WTC11 (cell line): Measurements from ENCODE around the gene ZBTB7C. TPM values are rescaled to one million over a fixed set of nuclear protein-coding genes. Genes with fewer than 3 reads are reported as not detected.

Source experiments
- ATAC-seq: fragments of 200-7000 bp; cut with Tn5 transposase; 2 replicates; pipeline ENCODE4 v1.10.0; 2021; ENCODE audit warnings: mild to moderate bottlenecking, moderate library complexity
- CTCF ChIA-PET: fragments of 300-600 bp; sonication (Branson Sonifier 250); formaldehyde crosslinking; loops from one replicate; lab custom pipeline; 2021; ENCODE audit warnings: antibody characterized with exemption; lab: Charles Lee
- POLR2A ChIA-PET: fragments of 350-600 bp; sonication (Branson Sonifier 250); formaldehyde crosslinking; loops from one replicate; lab custom pipeline; 2021; ENCODE audit warnings: antibody characterized with exemption; lab: Charles Lee
- DNase-seq: peaks from one replicate; pipeline ENCODE4 v3.0.0; 2021; ENCODE audit warnings: low spot score
- H3K27ac Mint-ChIP-seq: 2 replicates; pipeline ENCODE4 v1.8.0; 2021; ENCODE audit warnings: mixed read lengths
- H3K27me3 Mint-ChIP-seq: 2 replicates; pipeline ENCODE4 v1.8.0; 2021; ENCODE audit warnings: low read depth, mild to moderate bottlenecking, moderate library complexity, mixed read lengths
- H3K36me3 Mint-ChIP-seq: 2 replicates; pipeline ENCODE4 v1.8.0; 2021; ENCODE audit warnings: mixed read lengths
- H3K4me1 Mint-ChIP-seq: 2 replicates; pipeline ENCODE4 v1.8.0; 2022; ENCODE audit warnings: mixed read lengths
- H3K4me3 Mint-ChIP-seq: 2 replicates; pipeline ENCODE4 v1.8.0; 2021; ENCODE audit warnings: mild to moderate bottlenecking, moderate library complexity, mixed read lengths
- H3K9me3 Mint-ChIP-seq: 2 replicates; pipeline ENCODE4 v1.8.0; 2021; ENCODE audit warnings: mixed read lengths
- ARID4B ChIP-seq: sonication (generic); formaldehyde crosslinking; IDR thresholded peaks from 2 replicates; pipeline ENCODE4 v1.8.0; 2023; ENCODE audit warnings: missing genetic modification reagents, mild to moderate bottlenecking, borderline replicate concordance
- CREM ChIP-seq: sonication (generic); formaldehyde crosslinking; IDR thresholded peaks from 2 replicates; pipeline ENCODE4 v1.8.1; 2022; ENCODE audit warnings: mild to moderate bottlenecking, missing genetic modification reagents, moderate library complexity
- MYBL2 ChIP-seq: sonication (generic); formaldehyde crosslinking; IDR thresholded peaks from 2 replicates; pipeline ENCODE4 v1.8.1; 2023; ENCODE audit warnings: mild to moderate bottlenecking, moderate library complexity, missing genetic modification reagents
- OVOL2 ChIP-seq: fragments of 250-450 bp; sonication (Bioruptor Pico); IDR thresholded peaks from 2 replicates; pipeline ENCODE4 v1.9.0; 2021; ENCODE audit warnings: mild to moderate bottlenecking, borderline replicate concordance
- RORB ChIP-seq: fragments of 250-450 bp; sonication (Bioruptor Pico); IDR thresholded peaks from 2 replicates; pipeline ENCODE4 v1.9.0; 2021; ENCODE audit warnings: mild to moderate bottlenecking
- SOX15 ChIP-seq: fragments of 250-450 bp; sonication (Bioruptor Pico); IDR thresholded peaks from 2 replicates; pipeline ENCODE4 v1.9.0; 2021; ENCODE audit warnings: mild to moderate bottlenecking
- ZBTB21 ChIP-seq: sonication (generic); formaldehyde crosslinking; IDR thresholded peaks from 2 replicates; pipeline ENCODE4 v1.8.1; 2023; ENCODE audit warnings: mild to moderate bottlenecking, missing genetic modification reagents, borderline replicate concordance
- ZMAT4 ChIP-seq: fragments of 250-450 bp; sonication (Bioruptor Pico); IDR thresholded peaks from 2 replicates; pipeline ENCODE4 v1.9.0; 2021; ENCODE audit warnings: mild to moderate bottlenecking
- ZNF232 ChIP-seq: sonication (generic); formaldehyde crosslinking; IDR thresholded peaks from 2 replicates; pipeline ENCODE4 v1.8.0; 2022; ENCODE audit warnings: mild to moderate bottlenecking, missing genetic modification reagents
- ZNF281 ChIP-seq: sonication (generic); formaldehyde crosslinking; IDR thresholded peaks from 2 replicates; pipeline ENCODE4 v1.8.0; 2023; ENCODE audit warnings: mild to moderate bottlenecking, missing genetic modification reagents
- ZNF671 ChIP-seq: fragments of 250-450 bp; sonication (Bioruptor Pico); IDR thresholded peaks from 2 replicates; pipeline ENCODE4 v1.8.0; 2021; ENCODE audit warnings: mild to moderate bottlenecking
- total RNA-seq: library from RNA; stranded (reverse); gene quantifications from 3 replicates; pipeline ENCODE4 v1.2.3, GENCODE V29; 2021
- TF ChIP-seq, protein P1 (sequence below): sonication (generic); formaldehyde crosslinking; IDR thresholded peaks from 2 replicates; pipeline ENCODE4 v1.8.0; 2022; ENCODE audit warnings: mild to moderate bottlenecking, missing genetic modification reagents
- TF ChIP-seq, protein P2 (sequence below): sonication (generic); formaldehyde crosslinking; IDR thresholded peaks from 2 replicates; pipeline ENCODE4 v1.8.1; 2023; ENCODE audit warnings: mild to moderate bottlenecking, missing genetic modification reagents

The ZBTB7C gene
- total RNA-seq, 1 experiment from 2014 or later, result 0.48 TPM

DNA sequence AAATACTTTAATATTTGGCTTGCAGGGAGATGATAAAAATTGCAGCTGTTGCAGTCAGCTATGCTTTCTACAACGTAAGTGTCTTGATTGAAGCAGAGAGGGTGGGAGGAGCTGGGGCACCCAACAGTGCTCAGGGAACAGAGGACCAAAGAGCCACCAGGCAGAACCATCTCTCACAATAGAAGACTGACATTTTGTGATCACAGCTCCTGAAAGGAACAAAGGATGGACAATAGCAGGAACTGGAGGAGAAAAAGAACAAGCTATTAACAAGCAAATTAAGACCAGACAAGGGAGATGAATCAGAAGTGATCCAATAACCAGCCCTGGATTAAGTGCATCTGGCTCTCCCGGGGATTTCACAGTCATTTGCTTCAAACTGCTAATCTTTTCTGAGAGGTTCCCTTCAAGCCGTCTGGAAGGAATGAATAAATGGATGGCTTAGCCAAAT is 413.1 kb downstream of the ZBTB7C start:
- Mint-ChIP-seq H3K27ac (no peak overlapping the region), H3K27me3 (no peaks in the 10 kb centered on the region), H3K9me3 (peaks cover 38% of the 10 kb centered on the region), H3K4me3 (no peak overlapping the region), H3K36me3 (peaks cover 15% of the 10 kb centered on the region), H3K4me1 (peaks cover 14% of the 10 kb centered on the region)
- TF ChIP-seq ZNF232 (CRISPR knock-in tag), result no peak
- no peak for TF ChIP-seq ZNF671 (CRISPR knock-in tag)
- no peak for TF ChIP-seq CREM (CRISPR knock-in tag)
- no peak for TF ChIP-seq ARID4B
- TF ChIP-seq RORB (CRISPR knock-in tag), result no peak
- ATAC-seq, result no peak
- ChIA-PET CTCF (interaction anchor here (1.8 to 4.4 kb wide), 6 partner anchors 11 to 224 kb away, joined by 8 to 55 read pairs (median 23); no protein-coding TSS in a partner anchor), POLR2A (no interaction called here)
- no peak for DNase-seq

GRCh38 chr18:47995654-47996053 is 413.5 kb downstream of the ZBTB7C start:
- H3K36me3 Mint-ChIP-seq, result peaks cover 15% of the 10 kb centered on the region
- H3K27ac Mint-ChIP-seq, result no peak overlapping the region
- H3K4me3 Mint-ChIP-seq, result no peak overlapping the region
- POLR2A ChIA-PET, result no interaction called here
- CTCF ChIA-PET, result interaction anchor here (2.6 to 4.4 kb wide), 3 partner anchors 26 to 223 kb away, joined by 16 to 43 read pairs (median 30); no protein-coding TSS in a partner anchor
- DNase-seq (no peak), ATAC-seq (no peak)
- peaks cover 36% of the 10 kb centered on the region for H3K9me3 Mint-ChIP-seq
- H3K4me1 Mint-ChIP-seq, result peaks cover 14% of the 10 kb centered on the region
- TF ChIP-seq ZMAT4 (CRISPR knock-in tag) (no peak), ZNF281 (CRISPR knock-in tag) (no peak), OVOL2 (CRISPR knock-in tag) (no peak), MYBL2 (CRISPR knock-in tag) (no peak), ZBTB21 (no peak), SOX15 (no peak)
- TF ChIP-seq, protein P1, sequence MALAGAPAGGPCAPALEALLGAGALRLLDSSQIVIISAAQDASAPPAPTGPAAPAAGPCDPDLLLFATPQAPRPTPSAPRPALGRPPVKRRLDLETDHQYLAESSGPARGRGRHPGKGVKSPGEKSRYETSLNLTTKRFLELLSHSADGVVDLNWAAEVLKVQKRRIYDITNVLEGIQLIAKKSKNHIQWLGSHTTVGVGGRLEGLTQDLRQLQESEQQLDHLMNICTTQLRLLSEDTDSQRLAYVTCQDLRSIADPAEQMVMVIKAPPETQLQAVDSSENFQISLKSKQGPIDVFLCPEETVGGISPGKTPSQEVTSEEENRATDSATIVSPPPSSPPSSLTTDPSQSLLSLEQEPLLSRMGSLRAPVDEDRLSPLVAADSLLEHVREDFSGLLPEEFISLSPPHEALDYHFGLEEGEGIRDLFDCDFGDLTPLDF (CRISPR knock-in tag), result no peak
- TF ChIP-seq, protein P2, sequence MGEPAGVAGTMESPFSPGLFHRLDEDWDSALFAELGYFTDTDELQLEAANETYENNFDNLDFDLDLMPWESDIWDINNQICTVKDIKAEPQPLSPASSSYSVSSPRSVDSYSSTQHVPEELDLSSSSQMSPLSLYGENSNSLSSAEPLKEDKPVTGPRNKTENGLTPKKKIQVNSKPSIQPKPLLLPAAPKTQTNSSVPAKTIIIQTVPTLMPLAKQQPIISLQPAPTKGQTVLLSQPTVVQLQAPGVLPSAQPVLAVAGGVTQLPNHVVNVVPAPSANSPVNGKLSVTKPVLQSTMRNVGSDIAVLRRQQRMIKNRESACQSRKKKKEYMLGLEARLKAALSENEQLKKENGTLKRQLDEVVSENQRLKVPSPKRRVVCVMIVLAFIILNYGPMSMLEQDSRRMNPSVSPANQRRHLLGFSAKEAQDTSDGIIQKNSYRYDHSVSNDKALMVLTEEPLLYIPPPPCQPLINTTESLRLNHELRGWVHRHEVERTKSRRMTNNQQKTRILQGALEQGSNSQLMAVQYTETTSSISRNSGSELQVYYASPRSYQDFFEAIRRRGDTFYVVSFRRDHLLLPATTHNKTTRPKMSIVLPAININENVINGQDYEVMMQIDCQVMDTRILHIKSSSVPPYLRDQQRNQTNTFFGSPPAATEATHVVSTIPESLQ, result no peak
- H3K27me3 Mint-ChIP-seq, result no peaks in the 10 kb centered on the region
